ENCODE results near the gene GPRIN3.

Gene GPRIN3

GRCh38 chr4:89307446-89308160 is at the start of gene GPRIN3:
GPRIN3 (minus strand) TSS chr4:89307800; CDS start chr4:89250110, 57,690 bp downstream.
- DNase-seq (ENCODE audit: low read depth) = peak; percentile 16

- DNase-seq (ENCODE audit: low read depth) = no peak
Observed at GRCh38 chr4:89357340-89357739, 49.7 kb upstream of the GPRIN3 start.

- peak; percentile 20 for DNase-seq (ENCODE audit: low read depth)
Observed at GRCh38 chr4:89356086-89356485, 48.5 kb upstream of the GPRIN3 start.

GRCh38 chr4:89353514-89353913 is 45.9 kb upstream of the GPRIN3 start:
- no peak for DNase-seq (ENCODE audit: low read depth)

GRCh38 chr4:89352541-89352940 is 44.9 kb upstream of the GPRIN3 start:
- DNase-seq (ENCODE audit: low read depth) = no peak

GRCh38 chr4:89351201-89351600 is 43.6 kb upstream of the GPRIN3 start:
- no peak for DNase-seq (ENCODE audit: low read depth)

GRCh38 chr4:89347363-89348025 is 39.9 kb upstream of the GPRIN3 start:
- no peak for DNase-seq (ENCODE audit: low read depth)

- peak; percentile 90 for DNase-seq (ENCODE audit: low read depth)
Observed at GRCh38 chr4:89344571-89344970, 37.0 kb upstream of the GPRIN3 start.

- peak; percentile 61 for DNase-seq (ENCODE audit: low read depth)
Observed at GRCh38 chr4:89338206-89338605, 30.6 kb upstream of the GPRIN3 start.

- no peak for DNase-seq (ENCODE audit: low read depth)
Observed at GRCh38 chr4:89337681-89338080, 30.1 kb upstream of the GPRIN3 start.

GRCh38 chr4:89336818-89337420 is 29.3 kb upstream of the GPRIN3 start:
- no peak for DNase-seq (ENCODE audit: low read depth)

GRCh38 chr4:89334830-89335229 is 27.2 kb upstream of the GPRIN3 start:
- no peak for DNase-seq (ENCODE audit: low read depth)

- DNase-seq (ENCODE audit: low read depth) = no peak
Observed at GRCh38 chr4:89334311-89334710, 26.7 kb upstream of the GPRIN3 start.

- no peak for DNase-seq (ENCODE audit: low read depth)
Observed at GRCh38 chr4:89331686-89332544, 24.3 kb upstream of the GPRIN3 start.

- no peak for DNase-seq (ENCODE audit: low read depth)
Observed at GRCh38 chr4:89331197-89331596, 23.6 kb upstream of the GPRIN3 start.

- DNase-seq (ENCODE audit: low read depth) = no peak
Observed at GRCh38 chr4:89329280-89329679, 21.7 kb upstream of the GPRIN3 start.

- peak; percentile 75 for DNase-seq (ENCODE audit: low read depth)
Observed at GRCh38 chr4:89324671-89325070, 17.1 kb upstream of the GPRIN3 start.

GRCh38 chr4:89322671-89323070 is 15.1 kb upstream of the GPRIN3 start:
- DNase-seq (ENCODE audit: low read depth) = peak; percentile 61

GRCh38 chr4:89319756-89320155 is 12.2 kb upstream of the GPRIN3 start:
- DNase-seq (ENCODE audit: low read depth) = peak; percentile 59

GRCh38 chr4:89316931-89317366 is 9.3 kb upstream of the GPRIN3 start:
- DNase-seq (ENCODE audit: low read depth) = peak; percentile 63

- peak; percentile 48 for DNase-seq (ENCODE audit: low read depth)
Observed at GRCh38 chr4:89316211-89316610, 8.6 kb upstream of the GPRIN3 start.

GRCh38 chr4:89314291-89314690 is 6.7 kb upstream of the GPRIN3 start:
- DNase-seq (ENCODE audit: low read depth) = no peak

Measured in amniotic epithelial cell (primary cell).